ENCODE measurements around the gene ZNF726. TPM values are rescaled to one million over a fixed set of nuclear protein-coding genes. Genes with fewer than 3 reads are reported as not detected.
"Not testable (repeated sequence)": the region's sequence is repeated elsewhere in the genome, so short reads cannot be mapped to it uniquely, and the experiment has no call there.

ZNF726 gene
- total RNA-seq, 6 donors from 2014 or later = 1.9 to 14.9 (median 5.0) TPM

- TF ChIP-seq EP300 (IDR thresholded peaks at IDR 0.05) = no peak
- TF ChIP-seq POLR2A (IDR thresholded peaks at IDR 0.05) = no peak
- TF ChIP-seq POLR2AphosphoS5 (IDR thresholded peaks at IDR 0.05) = no peak
- TF ChIP-seq CTCF (IDR thresholded peaks at IDR 0.05) = no peak
- ATAC-seq (ENCODE audit: low FRiP score in 2 of 2) = no peak
- no peaks in the 10 kb centered on the region for H3K27me3 ChIP-seq
- WGBS, 2 donors = 40 to 67% methylated on average over 12 of the region's 12 CpGs
- H3K4me3 ChIP-seq = no peak overlapping the region
- H3K36me3 ChIP-seq = no peaks in the 10 kb centered on the region
- H3K4me1 ChIP-seq = no peaks in the 10 kb centered on the region
- DNase-seq = no peak
- H3K27ac ChIP-seq = no peak overlapping the region
- H3K9me3 ChIP-seq = no peaks in the 10 kb centered on the region
These were observed 38.4 kb upstream of the ZNF726 start for GRCh38 chr19:23876261-23876660.

- not testable (repeated sequence) for H3K9me3 ChIP-seq; ATAC-seq (ENCODE audit: low FRiP score in 2 of 2); H3K36me3 ChIP-seq; H3K4me3 ChIP-seq; H3K27ac ChIP-seq; DNase-seq; H3K4me1 ChIP-seq; H3K27me3 ChIP-seq
- 27 to 53% methylated on average over 3 of the region's 3 CpGs for WGBS, 2 donors
These were observed 37.9 kb upstream of the ZNF726 start for GRCh38 chr19:23876756-23877155.

GRCh38 chr19:23882493-23882892, 32.2 kb upstream of the ZNF726 start:
- Histone ChIP-seq H3K4me1 (no peaks in the 10 kb centered on the region), H3K36me3 (no peaks in the 10 kb centered on the region), H3K27ac (no peak overlapping the region), H3K9me3 (no peaks in the 10 kb centered on the region), H3K4me3 (no peak overlapping the region), H3K27me3 (no peaks in the 10 kb centered on the region)
- 29 to 47% methylated on average over 5 of the region's 5 CpGs for WGBS, 2 donors
- no peak for TF ChIP-seq CTCF (IDR thresholded peaks at IDR 0.05)
- TF ChIP-seq POLR2AphosphoS5 (IDR thresholded peaks at IDR 0.05) = no peak
- no peak for TF ChIP-seq EP300 (IDR thresholded peaks at IDR 0.05)
- no peak for TF ChIP-seq POLR2A (IDR thresholded peaks at IDR 0.05)
- DNase-seq (no peak), ATAC-seq (ENCODE audit: low FRiP score in 2 of 2) (no peak)

GRCh38 chr19:23884363-23884762, 30.3 kb upstream of the ZNF726 start:
- H3K4me3 ChIP-seq = no peak overlapping the region
- H3K36me3 ChIP-seq = no peaks in the 10 kb centered on the region
- ATAC-seq (ENCODE audit: low FRiP score in 2 of 2) = no peak
- no peak overlapping the region for H3K27ac ChIP-seq
- no peaks in the 10 kb centered on the region for H3K27me3 ChIP-seq
- WGBS, 2 donors = 86 to 88% methylated on average over 2 of the region's 2 CpGs
- peaks cover 0 to 10% (median 2%) of the 10 kb centered on the region in 4 donors for H3K9me3 ChIP-seq
- no peak for DNase-seq
- TF ChIP-seq POLR2A (IDR thresholded peaks at IDR 0.05) (no peak), CTCF (IDR thresholded peaks at IDR 0.05) (no peak), POLR2AphosphoS5 (IDR thresholded peaks at IDR 0.05) (no peak), EP300 (IDR thresholded peaks at IDR 0.05) (no peak)
- no peaks in the 10 kb centered on the region for H3K4me1 ChIP-seq

- no peak for ATAC-seq (ENCODE audit: low FRiP score in 2 of 2)
- peaks cover 0 to 10% (median 5%) of the 10 kb centered on the region in 4 donors for H3K9me3 ChIP-seq
- TF ChIP-seq EP300 (IDR thresholded peaks at IDR 0.05) (no peak), POLR2A (IDR thresholded peaks at IDR 0.05) (no peak), POLR2AphosphoS5 (IDR thresholded peaks at IDR 0.05) (no peak), CTCF (IDR thresholded peaks at IDR 0.05) (no peak)
- H3K4me1 ChIP-seq = no peaks in the 10 kb centered on the region
- DNase-seq = no peak
- H3K36me3 ChIP-seq = no peaks in the 10 kb centered on the region
- H3K27ac ChIP-seq = no peak overlapping the region
- H3K27me3 ChIP-seq = no peaks in the 10 kb centered on the region
- 61 to 78% methylated on average over 5 of the region's 5 CpGs for WGBS, 2 donors
- H3K4me3 ChIP-seq = no peak overlapping the region
These were observed 27.0 kb upstream of the ZNF726 start for GRCh38 chr19:23887642-23888041.

- peak in 1 of 2 donors; percentile 28 for DNase-seq
These were observed 18.6 kb upstream of the ZNF726 start for GRCh38 chr19:23896096-23896495.

More at GRCh38 chr19:23896096-23896495, 18.6 kb upstream of the ZNF726 start:
- 82 to 94% methylated on average over 13 to 15 of the region's 15 CpGs for WGBS, 2 donors
- H3K36me3 ChIP-seq; H3K27me3 ChIP-seq; H3K4me1 ChIP-seq; H3K27ac ChIP-seq; ATAC-seq (ENCODE audit: low FRiP score in 2 of 2); H3K4me3 ChIP-seq; H3K9me3 ChIP-seq: not testable (repeated sequence)

Data from upper lobe of left lung (tissue), 6 donors.